GM12878 (cell line): ENCODE data around the gene PTPRD. TPM values are rescaled to one million over a fixed set of nuclear protein-coding genes. Genes with fewer than 3 reads are reported as not detected.

Source experiments
- ATAC-seq: fragments of 200-7000 bp; cut with Tn5 transposase; 3 replicates; pipeline ENCODE4 v1.9.1; 2020; ENCODE audit warnings: mild to moderate bottlenecking, moderate library complexity
- BruUV-seq: library from RNA; stranded (reverse); fragments of 400-500 nt; replicated peaks from 2 replicates; lab custom pipeline; 2021; lab: Mats Ljungman, UMichigan
- CTCF ChIA-PET: fragments of 300-600 bp; sonication (Branson Sonifier 250); formaldehyde crosslinking; extraction: SDS; loops from one replicate; lab custom pipeline; 2021; ENCODE audit warnings: inconsistent platforms; lab: Yijun Ruan, JAX
- POLR2A ChIA-PET: fragments of 350-600 bp; formaldehyde crosslinking; extraction: SDS; loops from one replicate; lab custom pipeline; 2021; ENCODE audit warnings: inconsistent platforms; lab: Charles Lee
- RAD21 ChIA-PET: fragments of 300-600 bp; sonication (Branson Sonifier 250); formaldehyde crosslinking; loops from one replicate; lab custom pipeline; 2023; ENCODE audit warnings: antibody characterized with exemption; ENCODE audit not compliant: unreplicated experiment; lab: Charles Lee
- SMC1A ChIA-PET: fragments of 300-600 bp; sonication (Branson Sonifier 250); formaldehyde crosslinking; loops from one replicate; lab custom pipeline; 2023; ENCODE audit not compliant: unreplicated experiment, uncharacterized antibody; lab: Charles Lee
- DNase-seq: peaks from one replicate; pipeline ENCODE4 v3.0.0-alpha.2; 2011; ENCODE audit warnings: low read depth, low spot score
- FAIRE-seq: peaks from 3 replicates; lab custom pipeline; 2011; peaks lifted over from hg19 to GRCh38; lab: Jason Lieb, UNC
- H2AFZ ChIP-seq: 2 replicates; pipeline ENCODE4 v1.6.0; 2011; ENCODE audit warnings: low read depth, low read length, control low read depth; ENCODE audit not compliant: control insufficient read depth
- H3K27ac ChIP-seq: 2 replicates; pipeline ENCODE4 v1.5.1; 2011; ENCODE audit warnings: control low read depth; ENCODE audit not compliant: control insufficient read depth, insufficient read depth
- H3K27me3 ChIP-seq, 2 experiments: replicated peaks in 1 of 2; 2 replicates each; pipeline versions ENCODE4 v1.6.0 to v1.6.1; 2011; ENCODE audit warnings: low read length in 1 of 2; ENCODE audit not compliant: control insufficient read depth in 2 of 2, insufficient read depth in 2 of 2
- H3K36me3 ChIP-seq, 2 experiments: 2 replicates each; pipeline ENCODE4 v1.5.1; 2011; ENCODE audit warnings: low read length in 1 of 2; ENCODE audit not compliant: control insufficient read depth in 2 of 2, insufficient read depth in 2 of 2
- H3K4me1 ChIP-seq: 2 replicates; pipeline ENCODE4 v1.6.1; 2011; ENCODE audit warnings: mild to moderate bottlenecking, low read length, moderate library complexity, mixed read lengths; ENCODE audit not compliant: control insufficient read depth, insufficient read depth
- H3K4me2 ChIP-seq: 2 replicates; pipeline ENCODE4 v1.6.0; 2011; ENCODE audit warnings: control low read depth; ENCODE audit not compliant: control insufficient read depth, insufficient read depth
- H3K4me3 ChIP-seq: fragments of 200-600 bp; sonication (generic); 2 replicates; pipeline ENCODE4 v1.5.1; 2016
- H3K79me2 ChIP-seq: 2 replicates; pipeline ENCODE4 v1.6.0; 2011; ENCODE audit warnings: low read length; ENCODE audit not compliant: control insufficient read depth, insufficient read depth
- H3K9ac ChIP-seq: 2 replicates; pipeline ENCODE4 v1.8.0; 2011; ENCODE audit warnings: low read length, control low read depth, mixed read lengths; ENCODE audit not compliant: control insufficient read depth, insufficient read depth
- H3K9me3 ChIP-seq: replicated peaks from 3 replicates; pipeline ENCODE4 v1.5.1; 2011; ENCODE audit warnings: mild to moderate bottlenecking, low read length; ENCODE audit not compliant: control insufficient read depth, insufficient read depth
- H4K20me1 ChIP-seq: 2 replicates; pipeline ENCODE4 v1.6.0; 2011; ENCODE audit not compliant: control insufficient read depth, insufficient read depth
- BHLHE40 ChIP-seq, 2 experiments: fragments of 450-650 bp in 1 of 2; IDR thresholded peaks; 2 replicates each; pipeline ENCODE4 v1.6.1; 2011 to 2017; ENCODE audit warnings: low read depth in 2 of 2, borderline replicate concordance in 1 of 2, improper control_type of control experiment in 1 of 2, low read length in 1 of 2, mild to moderate bottlenecking in 1 of 2
- BRCA1 ChIP-seq: IDR thresholded peaks from 2 replicates; pipeline ENCODE4 v1.6.1; 2011; ENCODE audit warnings: low read depth, low read length, improper control_type of control experiment
- ETV6 ChIP-seq, 2 experiments: fragments of 450-650 bp in 1 of 2; IDR thresholded peaks in 1 of 2; conservative IDR thresholded peaks in 1 of 2; 2 replicates each; pipeline ENCODE4 v1.6.1; 2014; ENCODE audit warnings: antibody characterized with exemption in 1 of 2, borderline replicate concordance in 1 of 2, low read depth in 1 of 2, mild to moderate bottlenecking in 1 of 2, moderate library complexity in 1 of 2
- NBN ChIP-seq: fragments of 450-650 bp; IDR thresholded peaks from 2 replicates; pipeline ENCODE4 v1.6.1; 2016
- POLR2AphosphoS2 ChIP-seq: IDR thresholded peaks from 2 replicates; pipeline ENCODE4 v1.6.1; 2011; ENCODE audit warnings: low read depth, mild to moderate bottlenecking, low read length, improper control_type of control experiment, moderate library complexity
- POLR2AphosphoS5 ChIP-seq: IDR thresholded peaks from 2 replicates; pipeline ENCODE4 v1.6.1; 2011; ENCODE audit warnings: mild to moderate bottlenecking, low read length, inconsistent platforms
- SMAD1 ChIP-seq: fragments of 450-650 bp; IDR thresholded peaks from 2 replicates; pipeline ENCODE4 v1.6.1; 2018; ENCODE audit warnings: mild to moderate bottlenecking, low read depth; ENCODE audit not compliant: partially characterized antibody
- SUPT20H ChIP-seq: IDR thresholded peaks from 2 replicates; pipeline ENCODE4 v1.6.1; 2011; ENCODE audit warnings: low read depth, mild to moderate bottlenecking, low read length, moderate library complexity, borderline replicate concordance; ENCODE audit not compliant: control insufficient read depth
- TBL1XR1 ChIP-seq: IDR thresholded peaks from 2 replicates; pipeline ENCODE4 v1.6.1; 2012; ENCODE audit warnings: low read depth, low read length, improper control_type of control experiment
- TCF12 ChIP-seq: IDR thresholded peaks from 2 replicates; pipeline ENCODE4 v1.6.1; 2011; ENCODE audit warnings: low read depth, mild to moderate bottlenecking, low read length
- ZNF274 ChIP-seq: IDR thresholded peaks from one replicate; pipeline ENCODE4 v1.8.0; 2011; ENCODE audit not compliant: insufficient read length, insufficient read depth
- WGBS: methylation state at CpG from one replicate; pipeline ENCODE4 v1.1.6; 2016; ENCODE audit warnings: low lambda C conversion rate; ENCODE audit not compliant: insufficient replicate concordance, insufficient coverage; ENCODE audit errors: missing lambda C conversion rate; 5-methylcytosine and 5-hydroxymethylcytosine counted together
- in situ Hi-C: fragments of 300-500 bp; cut with MboI; formaldehyde crosslinking; loops from 9 replicates; pipeline ENCODE4 v1.14.3; 2018; ENCODE audit warnings: mixed read lengths
- intact Hi-C: fragments of 100-400 bp; cut with micrococcal nuclease; formaldehyde crosslinking; loops from one replicate; pipeline ENCODE4 v1.14.2; 2022; ENCODE audit not compliant: unreplicated experiment
- polyA plus RNA-seq, 11 experiments: library from polyadenylated mRNA; depleted of rRNA in 4 of 11; unstranded in 6 of 11; stranded (reverse) in 5 of 11; fragments of >200 nt; fragmentation: Nextera tagmentation in 4 of 11; fragmentation: Illumina TruSeq in 1 of 11; extraction: Ambion mirVana in 4 of 11; extraction: Trizol in 1 of 11; gene quantifications; 1 replicate in 1 of 11; 2 replicates in 10 of 11; pipeline versions ENCODE4 v1.2.1 to v1.2.3, GENCODE V29; 2011 to 2016; ENCODE audit warnings: inconsistent platforms in 2 of 11, missing spikeins in 2 of 11, low read depth in 1 of 11
- total RNA-seq, 4 experiments: library from RNA; depleted of rRNA in 3 of 4; stranded (reverse); fragments of >200 nt in 3 of 4; fragmentation: Illumina TruSeq in 1 of 4; extraction: Trizol in 1 of 4; gene quantifications; 2 replicates each; pipeline versions ENCODE4 v1.2.1 to v1.2.3, GENCODE V29; 2013 to 2021
- TF ChIP-seq, protein P1 (sequence below): fragments of 450-650 bp; IDR thresholded peaks from 2 replicates; pipeline ENCODE4 v1.6.1; 2016; ENCODE audit warnings: mild to moderate bottlenecking, moderate library complexity, borderline replicate concordance
- TF ChIP-seq, protein P2 (sequence below): fragments of 450-650 bp; formaldehyde crosslinking; IDR thresholded peaks from 2 replicates; pipeline ENCODE4 v1.4.0; 2020; ENCODE audit warnings: mild to moderate bottlenecking, moderate library complexity
- TF ChIP-seq, protein P3 (sequence below): fragments of 450-650 bp; IDR thresholded peaks from 2 replicates; pipeline ENCODE4 v1.6.1; 2018; ENCODE audit warnings: borderline replicate concordance, mild to moderate bottlenecking; ENCODE audit not compliant: partially characterized antibody

The PTPRD gene
- total and polyA plus RNA-seq, 10 of the 15 experiments (the other 5 are each of a cell fraction or from before 2014, with no cell fraction given): under 0.01 to 0.05 (median 0.01) TPM; not detected in 7

DNA sequence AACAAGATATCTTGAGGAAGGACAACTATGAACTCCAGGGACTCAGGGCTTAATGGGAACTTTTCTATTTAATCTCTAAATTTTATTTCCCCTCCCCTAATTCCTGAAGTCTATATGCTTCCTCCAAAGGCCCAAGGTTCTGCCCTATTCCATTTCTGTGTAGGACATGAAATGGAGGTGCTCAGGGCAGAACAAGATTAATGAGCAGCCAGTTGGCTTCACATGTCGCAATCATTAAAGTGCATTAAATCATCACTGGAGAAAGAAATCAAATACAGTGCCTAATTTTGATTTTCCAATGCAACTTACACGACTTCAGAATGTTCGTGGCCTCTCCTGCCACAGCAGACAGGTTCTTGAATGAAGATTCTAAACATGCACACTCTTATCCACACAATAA lies 862.1 kb downstream of the PTPRD start:
- in situ Hi-C loops: no loop called here
- H2AFZ ChIP-seq: no peak overlapping the region
- DNase-seq: no peak
- H3K9me3 ChIP-seq: no peaks in the 10 kb centered on the region
- no peaks in the 10 kb centered on the region for H3K4me1 ChIP-seq
- H3K4me3 ChIP-seq: no peak overlapping the region
- POLR2A ChIA-PET: no interaction called here
- no peak overlapping the region for H3K27ac ChIP-seq
- RAD21 ChIA-PET: no interaction called here
- no peak overlapping the region for H3K4me2 ChIP-seq
- no peak for FAIRE-seq
- no TSS peak for BruUV-seq
- no peaks in the 10 kb centered on the region for H4K20me1 ChIP-seq
- 25% methylated on average over 3 of the region's 3 CpGs for WGBS
- H3K9ac ChIP-seq: no peak overlapping the region
- CTCF ChIA-PET: no interaction called here
- intact Hi-C loops: no loop called here
- SMC1A ChIA-PET: no interaction called here
- no peak for ATAC-seq
- no peaks in the 10 kb centered on the region for H3K27me3 ChIP-seq
- H3K36me3 ChIP-seq: no peaks in the 10 kb centered on the region
- H3K79me2 ChIP-seq: no peaks in the 10 kb centered on the region
- TF ChIP-seq TBL1XR1: no peak
- TF ChIP-seq, protein P1, sequence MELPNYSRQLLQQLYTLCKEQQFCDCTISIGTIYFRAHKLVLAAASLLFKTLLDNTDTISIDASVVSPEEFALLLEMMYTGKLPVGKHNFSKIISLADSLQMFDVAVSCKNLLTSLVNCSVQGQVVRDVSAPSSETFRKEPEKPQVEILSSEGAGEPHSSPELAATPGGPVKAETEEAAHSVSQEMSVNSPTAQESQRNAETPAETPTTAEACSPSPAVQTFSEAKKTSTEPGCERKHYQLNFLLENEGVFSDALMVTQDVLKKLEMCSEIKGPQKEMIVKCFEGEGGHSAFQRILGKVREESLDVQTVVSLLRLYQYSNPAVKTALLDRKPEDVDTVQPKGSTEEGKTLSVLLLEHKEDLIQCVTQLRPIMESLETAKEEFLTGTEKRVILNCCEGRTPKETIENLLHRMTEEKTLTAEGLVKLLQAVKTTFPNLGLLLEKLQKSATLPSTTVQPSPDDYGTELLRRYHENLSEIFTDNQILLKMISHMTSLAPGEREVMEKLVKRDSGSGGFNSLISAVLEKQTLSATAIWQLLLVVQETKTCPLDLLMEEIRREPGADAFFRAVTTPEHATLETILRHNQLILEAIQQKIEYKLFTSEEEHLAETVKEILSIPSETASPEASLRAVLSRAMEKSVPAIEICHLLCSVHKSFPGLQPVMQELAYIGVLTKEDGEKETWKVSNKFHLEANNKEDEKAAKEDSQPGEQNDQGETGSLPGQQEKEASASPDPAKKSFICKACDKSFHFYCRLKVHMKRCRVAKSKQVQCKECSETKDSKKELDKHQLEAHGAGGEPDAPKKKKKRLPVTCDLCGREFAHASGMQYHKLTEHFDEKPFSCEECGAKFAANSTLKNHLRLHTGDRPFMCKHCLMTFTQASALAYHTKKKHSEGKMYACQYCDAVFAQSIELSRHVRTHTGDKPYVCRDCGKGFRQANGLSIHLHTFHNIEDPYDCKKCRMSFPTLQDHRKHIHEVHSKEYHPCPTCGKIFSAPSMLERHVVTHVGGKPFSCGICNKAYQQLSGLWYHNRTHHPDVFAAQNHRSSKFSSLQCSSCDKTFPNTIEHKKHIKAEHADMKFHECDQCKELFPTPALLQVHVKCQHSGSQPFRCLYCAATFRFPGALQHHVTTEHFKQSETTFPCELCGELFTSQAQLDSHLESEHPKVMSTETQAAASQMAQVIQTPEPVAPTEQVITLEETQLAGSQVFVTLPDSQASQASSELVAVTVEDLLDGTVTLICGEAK: no peak
- no peak for TF ChIP-seq BRCA1
- TF ChIP-seq POLR2AphosphoS5: no peak
- TF ChIP-seq NBN: no peak
- TF ChIP-seq, protein P2, sequence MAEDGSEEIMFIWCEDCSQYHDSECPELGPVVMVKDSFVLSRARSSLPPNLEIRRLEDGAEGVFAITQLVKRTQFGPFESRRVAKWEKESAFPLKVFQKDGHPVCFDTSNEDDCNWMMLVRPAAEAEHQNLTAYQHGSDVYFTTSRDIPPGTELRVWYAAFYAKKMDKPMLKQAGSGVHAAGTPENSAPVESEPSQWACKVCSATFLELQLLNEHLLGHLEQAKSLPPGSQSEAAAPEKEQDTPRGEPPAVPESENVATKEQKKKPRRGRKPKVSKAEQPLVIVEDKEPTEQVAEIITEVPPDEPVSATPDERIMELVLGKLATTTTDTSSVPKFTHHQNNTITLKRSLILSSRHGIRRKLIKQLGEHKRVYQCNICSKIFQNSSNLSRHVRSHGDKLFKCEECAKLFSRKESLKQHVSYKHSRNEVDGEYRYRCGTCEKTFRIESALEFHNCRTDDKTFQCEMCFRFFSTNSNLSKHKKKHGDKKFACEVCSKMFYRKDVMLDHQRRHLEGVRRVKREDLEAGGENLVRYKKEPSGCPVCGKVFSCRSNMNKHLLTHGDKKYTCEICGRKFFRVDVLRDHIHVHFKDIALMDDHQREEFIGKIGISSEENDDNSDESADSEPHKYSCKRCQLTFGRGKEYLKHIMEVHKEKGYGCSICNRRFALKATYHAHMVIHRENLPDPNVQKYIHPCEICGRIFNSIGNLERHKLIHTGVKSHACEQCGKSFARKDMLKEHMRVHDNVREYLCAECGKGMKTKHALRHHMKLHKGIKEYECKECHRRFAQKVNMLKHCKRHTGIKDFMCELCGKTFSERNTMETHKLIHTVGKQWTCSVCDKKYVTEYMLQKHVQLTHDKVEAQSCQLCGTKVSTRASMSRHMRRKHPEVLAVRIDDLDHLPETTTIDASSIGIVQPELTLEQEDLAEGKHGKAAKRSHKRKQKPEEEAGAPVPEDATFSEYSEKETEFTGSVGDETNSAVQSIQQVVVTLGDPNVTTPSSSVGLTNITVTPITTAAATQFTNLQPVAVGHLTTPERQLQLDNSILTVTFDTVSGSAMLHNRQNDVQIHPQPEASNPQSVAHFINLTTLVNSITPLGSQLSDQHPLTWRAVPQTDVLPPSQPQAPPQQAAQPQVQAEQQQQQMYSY (CRISPR knock-in tag): no peak
- TF ChIP-seq TCF12: no peak
- TF ChIP-seq ZNF274: no peak
- TF ChIP-seq ETV6 (conservative IDR thresholded peaks at IDR 0.05 in 1 of 2, IDR thresholded peaks at IDR 0.05 in 1 of 2; ENCODE audit: borderline replicate concordance in 1 of 2, low read depth in 1 of 2): no peak
- TF ChIP-seq POLR2AphosphoS2: no peak
- TF ChIP-seq, protein P3, sequence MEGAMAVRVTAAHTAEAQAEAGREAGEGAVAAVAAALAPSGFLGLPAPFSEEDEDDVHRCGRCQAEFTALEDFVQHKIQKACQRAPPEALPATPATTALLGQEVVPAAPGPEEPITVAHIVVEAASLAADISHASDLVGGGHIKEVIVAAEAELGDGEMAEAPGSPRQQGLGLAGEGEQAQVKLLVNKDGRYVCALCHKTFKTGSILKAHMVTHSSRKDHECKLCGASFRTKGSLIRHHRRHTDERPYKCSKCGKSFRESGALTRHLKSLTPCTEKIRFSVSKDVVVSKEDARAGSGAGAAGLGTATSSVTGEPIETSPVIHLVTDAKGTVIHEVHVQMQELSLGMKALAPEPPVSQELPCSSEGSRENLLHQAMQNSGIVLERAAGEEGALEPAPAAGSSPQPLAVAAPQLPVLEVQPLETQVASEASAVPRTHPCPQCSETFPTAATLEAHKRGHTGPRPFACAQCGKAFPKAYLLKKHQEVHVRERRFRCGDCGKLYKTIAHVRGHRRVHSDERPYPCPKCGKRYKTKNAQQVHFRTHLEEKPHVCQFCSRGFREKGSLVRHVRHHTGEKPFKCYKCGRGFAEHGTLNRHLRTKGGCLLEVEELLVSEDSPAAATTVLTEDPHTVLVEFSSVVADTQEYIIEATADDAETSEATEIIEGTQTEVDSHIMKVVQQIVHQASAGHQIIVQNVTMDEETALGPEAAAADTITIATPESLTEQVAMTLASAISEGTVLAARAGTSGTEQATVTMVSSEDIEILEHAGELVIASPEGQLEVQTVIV: no peak
- no peak for TF ChIP-seq SUPT20H
- TF ChIP-seq BHLHE40 (IDR thresholded peaks at IDR 0.05; ENCODE audit: borderline replicate concordance in 1 of 2, low read depth in 2 of 2, low read length in 1 of 2): no peak
- TF ChIP-seq SMAD1: no peak
